H54 (cell line): ENCODE data around the gene GPR132.
"Not testable (repeated sequence)": the region's sequence is repeated elsewhere in the genome, so short reads cannot be mapped to it uniquely, and the experiment has no call there.

Experiments
- DNase-seq: peaks from one replicate; pipeline ENCODE4 v3.0.0; 2011; ENCODE audit warnings: low spot score, mixed read lengths; ENCODE audit not compliant: insufficient read length
- FAIRE-seq: peaks from 3 replicates; lab custom pipeline; 2011; peaks lifted over from hg19 to GRCh38; lab: Jason Lieb, UNC
- POLR2A ChIP-seq: IDR thresholded peaks from 2 replicates; pipeline ENCODE4 v1.6.1; 2011; ENCODE audit warnings: low read depth, mild to moderate bottlenecking, low read length

GPR132 gene

GRCh38 chr14:105065280-105066228 is at the start of gene GPR132:
GPR132 (minus strand) TSS chr14:105065430; CDS start chr14:105055420, 10,010 bp downstream.
- TF ChIP-seq POLR2A, result no peak
- DNase-seq, result no peak
- no peak for FAIRE-seq

GRCh38 chr14:105109243-105109642 is 44.0 kb upstream of the GPR132 start:
- not testable (repeated sequence) for FAIRE-seq, DNase-seq

GRCh38 chr14:105108516-105108864 is 43.3 kb upstream of the GPR132 start:
- DNase-seq (no peak), FAIRE-seq (no peak)
- TF ChIP-seq POLR2A, result no peak

- DNase-seq (no peak), FAIRE-seq (no peak)
- TF ChIP-seq POLR2A, result no peak
Observed at GRCh38 chr14:105107781-105108515, 42.7 kb upstream of the GPR132 start.

- TF ChIP-seq POLR2A, result no peak
- no peak for FAIRE-seq
Observed at GRCh38 chr14:105107351-105107750, 42.1 kb upstream of the GPR132 start.

GRCh38 chr14:105105158-105105557 is 39.9 kb upstream of the GPR132 start:
- FAIRE-seq (no peak), DNase-seq (no peak)
- TF ChIP-seq POLR2A, result no peak

More at GRCh38 chr14:105107351-105107750, 42.1 kb upstream of the GPR132 start:
- no peak for DNase-seq

- FAIRE-seq, result no peak
- TF ChIP-seq POLR2A, result no peak
- no peak for DNase-seq
Observed at GRCh38 chr14:105102893-105103292, 37.7 kb upstream of the GPR132 start.

GRCh38 chr14:105102361-105102870 is 37.2 kb upstream of the GPR132 start:
- no peak for FAIRE-seq
- DNase-seq, result no peak
- no peak for TF ChIP-seq POLR2A

GRCh38 chr14:105100910-105101309 is 35.7 kb upstream of the GPR132 start:
- FAIRE-seq (no peak), DNase-seq (no peak)
- no peak for TF ChIP-seq POLR2A

GRCh38 chr14:105099778-105100177 is 34.5 kb upstream of the GPR132 start:
- TF ChIP-seq POLR2A, result no peak
- FAIRE-seq (no peak), DNase-seq (no peak)

GRCh38 chr14:105098316-105098715 is 33.1 kb upstream of the GPR132 start:
- no peak for TF ChIP-seq POLR2A
- FAIRE-seq (no peak), DNase-seq (no peak)

GRCh38 chr14:105097794-105098127 is 32.5 kb upstream of the GPR132 start:
- DNase-seq, result no peak
- FAIRE-seq, result no peak
- TF ChIP-seq POLR2A, result no peak

GRCh38 chr14:105096206-105096875 is 31.1 kb upstream of the GPR132 start:
- TF ChIP-seq POLR2A, result no peak
- DNase-seq, result no peak
- no peak for FAIRE-seq
